Measurements from ENCODE around the gene ATP6V1F. TPM values are rescaled to one million over a fixed set of nuclear protein-coding genes. Genes with fewer than 3 reads are reported as not detected.

ATP6V1F gene
- total RNA-seq, 5 donors from 2014 or later (not counting 1 experiment from before 2014, with no cell fraction given): 62.6 to 78.1 (median 75.5) TPM

DNA sequence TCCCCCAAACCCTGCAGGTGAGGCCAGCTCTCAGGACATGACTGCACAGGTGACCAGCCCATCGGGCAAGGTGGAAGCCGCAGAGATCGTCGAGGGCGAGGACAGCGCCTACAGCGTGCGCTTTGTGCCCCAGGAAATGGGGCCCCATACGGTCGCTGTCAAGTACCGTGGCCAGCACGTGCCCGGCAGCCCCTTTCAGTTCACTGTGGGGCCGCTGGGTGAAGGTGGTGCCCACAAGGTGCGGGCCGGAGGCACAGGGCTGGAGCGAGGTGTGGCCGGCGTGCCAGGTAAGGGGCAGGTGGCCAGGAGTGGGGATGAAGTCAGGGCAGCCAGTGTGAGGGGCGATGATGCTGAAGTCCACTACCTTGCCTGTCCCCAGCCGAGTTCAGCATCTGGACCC, 8.3 kb upstream of the ATP6V1F start:
- WGBS (ENCODE audit: insufficient coverage): 87% methylated on average over 20 of the region's 21 CpGs
- H3K27ac Mint-ChIP-seq: no peak overlapping the region

DNA sequence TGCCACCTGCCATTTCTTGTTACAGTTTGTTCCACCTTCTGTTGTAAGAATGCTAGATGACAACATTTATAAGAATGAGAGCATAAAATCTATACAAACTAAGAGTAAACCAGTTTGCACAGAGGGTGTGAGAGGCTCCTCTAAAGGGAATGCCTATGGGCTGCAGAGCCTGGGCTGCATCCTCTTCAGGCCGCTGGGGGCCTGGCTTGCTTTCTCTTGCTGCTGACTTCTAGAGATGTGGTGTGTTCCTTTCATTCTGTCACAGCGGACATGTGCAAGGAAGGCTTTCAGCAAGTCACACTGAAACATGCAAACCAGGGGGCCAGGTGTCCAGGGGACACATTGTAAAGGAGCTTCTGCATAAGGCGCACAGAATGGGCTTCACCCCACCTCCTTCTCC, 7.1 kb upstream of the ATP6V1F start:
- no peaks in the 10 kb centered on the region for H3K27me3 Mint-ChIP-seq
- POLR2A ChIA-PET: no interaction called here
- no peaks in the 10 kb centered on the region for H3K9me3 Mint-ChIP-seq
- H3K4me1 Mint-ChIP-seq: no peaks in the 10 kb centered on the region
- peaks cover 0 to 21% of the 10 kb centered on the region in 2 experiments for H3K27me3 ChIP-seq (replicated peaks in 1 of 2; ENCODE audit: control insufficient read depth in 2 of 2, extremely low read depth in 1 of 2, insufficient read depth in 2 of 2, low read length in 1 of 2)
- CTCF ChIA-PET: no interaction called here
- 84% methylated on average over 3 of the region's 3 CpGs for WGBS (ENCODE audit: insufficient coverage)
- H3K36me3 ChIP-seq (ENCODE audit: control insufficient read depth in 2 of 2, extremely low read depth in 1 of 2, insufficient read depth in 1 of 2, low read length in 1 of 2): no peaks in the 10 kb centered on the region
- no peaks in the 10 kb centered on the region for H3K9me3 ChIP-seq
- no peak overlapping the region for H3K4me3 ChIP-seq (ENCODE audit: control insufficient read depth in 1 of 2, extremely low read depth in 1 of 2, low read length in 1 of 2)
- no peaks in the 10 kb centered on the region for H3K36me3 Mint-ChIP-seq
- H3K27ac Mint-ChIP-seq: no peak overlapping the region
- ATAC-seq (replicated peaks in 1 of 4) (no peak), DNase-seq (no peak)
- no peaks in the 10 kb centered on the region for H3K4me1 ChIP-seq (ENCODE audit: control insufficient read depth in 1 of 2, extremely low read depth in 1 of 2, insufficient read depth in 2 of 2, low read length in 2 of 2)
- no peak overlapping the region for H3K4me3 Mint-ChIP-seq
- H3K27ac ChIP-seq (ENCODE audit: low read length): no peak overlapping the region

More for the DNA sequence above, 8.3 kb upstream of the ATP6V1F start:
- peaks cover 0 to 26% of the 10 kb centered on the region in 2 experiments for H3K27me3 ChIP-seq (replicated peaks in 1 of 2; ENCODE audit: control insufficient read depth in 2 of 2, extremely low read depth in 1 of 2, insufficient read depth in 2 of 2, low read length in 1 of 2)
- no peaks in the 10 kb centered on the region for H3K4me1 Mint-ChIP-seq
- H3K9me3 Mint-ChIP-seq: no peaks in the 10 kb centered on the region
- H3K27ac ChIP-seq (ENCODE audit: low read length): no peak overlapping the region
- H3K4me3 ChIP-seq (ENCODE audit: control insufficient read depth in 1 of 2, extremely low read depth in 1 of 2, low read length in 1 of 2): no peak overlapping the region
- POLR2A ChIA-PET: no interaction called here
- H3K9me3 ChIP-seq: no peaks in the 10 kb centered on the region
- no peaks in the 10 kb centered on the region for H3K4me1 ChIP-seq (ENCODE audit: control insufficient read depth in 1 of 2, extremely low read depth in 1 of 2, insufficient read depth in 2 of 2, low read length in 2 of 2)
- H3K36me3 ChIP-seq (ENCODE audit: control insufficient read depth in 2 of 2, extremely low read depth in 1 of 2, insufficient read depth in 1 of 2, low read length in 1 of 2): no peaks in the 10 kb centered on the region
- CTCF ChIA-PET: no interaction called here
- ATAC-seq (replicated peaks in 1 of 4): no peak
- no peaks in the 10 kb centered on the region for H3K36me3 Mint-ChIP-seq
- no peak overlapping the region for H3K4me3 Mint-ChIP-seq
- no peak for DNase-seq
- no peaks in the 10 kb centered on the region for H3K27me3 Mint-ChIP-seq

DNA sequence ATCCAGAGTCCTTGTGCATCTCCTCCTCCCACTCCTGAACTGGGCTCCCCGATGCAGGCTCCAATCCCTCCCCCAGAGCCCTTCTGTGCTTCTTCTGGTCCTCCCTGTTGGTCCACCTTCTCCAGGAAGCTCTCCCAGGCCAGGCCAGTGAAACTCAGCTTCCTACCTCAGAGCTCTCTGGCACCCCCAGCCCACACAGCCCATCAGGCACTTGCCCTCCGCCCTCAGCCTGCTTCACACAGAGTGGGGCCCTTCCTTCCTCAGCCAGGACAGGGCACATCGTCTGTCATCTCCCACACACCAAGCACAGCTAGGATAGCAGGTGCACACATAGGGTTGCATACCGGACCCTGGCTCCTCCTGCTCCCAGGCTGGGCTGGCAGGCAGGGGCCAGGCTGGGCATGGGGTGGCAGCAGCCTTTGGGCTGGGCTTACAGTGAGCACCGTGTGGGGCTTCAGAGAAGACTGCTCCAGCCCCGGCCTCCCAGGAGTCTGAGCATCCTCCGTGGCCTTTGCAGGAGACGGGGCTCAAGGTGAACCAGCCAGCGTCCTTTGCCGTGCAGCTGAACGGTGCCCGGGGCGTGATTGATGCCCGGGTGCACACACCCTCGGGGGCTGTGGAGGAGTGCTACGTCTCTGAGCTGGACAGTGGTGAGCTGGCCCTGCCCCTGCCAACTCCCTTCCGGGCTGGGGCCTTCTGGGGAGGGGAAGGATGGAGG, 6.5 kb upstream of the ATP6V1F start:
- Mint-ChIP-seq H3K4me3 (no peak overlapping the region), H3K9me3 (no peaks in the 10 kb centered on the region), H3K27me3 (no peaks in the 10 kb centered on the region), H3K27ac (no peak overlapping the region), H3K4me1 (peaks cover 0 to 4% (median 0%) of the 10 kb centered on the region in 3 donors), H3K36me3 (no peaks in the 10 kb centered on the region)
- DNase-seq (no peak), ATAC-seq (replicated peaks in 1 of 4) (no peak)
- no peaks in the 10 kb centered on the region for H3K36me3 ChIP-seq (ENCODE audit: control insufficient read depth in 2 of 2, extremely low read depth in 1 of 2, insufficient read depth in 1 of 2, low read length in 1 of 2)
- H3K27me3 ChIP-seq (replicated peaks in 1 of 2; ENCODE audit: control insufficient read depth in 2 of 2, extremely low read depth in 1 of 2, insufficient read depth in 2 of 2, low read length in 1 of 2): peaks cover 0 to 20% of the 10 kb centered on the region in 2 experiments
- ChIA-PET POLR2A (no interaction called here), CTCF (no interaction called here)
- H3K4me3 ChIP-seq (ENCODE audit: control insufficient read depth in 1 of 2, extremely low read depth in 1 of 2, low read length in 1 of 2): no peak overlapping the region
- no peaks in the 10 kb centered on the region for H3K9me3 ChIP-seq
- no peaks in the 10 kb centered on the region for H3K4me1 ChIP-seq (ENCODE audit: control insufficient read depth in 1 of 2, extremely low read depth in 1 of 2, insufficient read depth in 2 of 2, low read length in 2 of 2)
- no peak overlapping the region for H3K27ac ChIP-seq (ENCODE audit: low read length)
- WGBS (ENCODE audit: insufficient coverage): 91% methylated on average over 13 of the region's 17 CpGs

DNA sequence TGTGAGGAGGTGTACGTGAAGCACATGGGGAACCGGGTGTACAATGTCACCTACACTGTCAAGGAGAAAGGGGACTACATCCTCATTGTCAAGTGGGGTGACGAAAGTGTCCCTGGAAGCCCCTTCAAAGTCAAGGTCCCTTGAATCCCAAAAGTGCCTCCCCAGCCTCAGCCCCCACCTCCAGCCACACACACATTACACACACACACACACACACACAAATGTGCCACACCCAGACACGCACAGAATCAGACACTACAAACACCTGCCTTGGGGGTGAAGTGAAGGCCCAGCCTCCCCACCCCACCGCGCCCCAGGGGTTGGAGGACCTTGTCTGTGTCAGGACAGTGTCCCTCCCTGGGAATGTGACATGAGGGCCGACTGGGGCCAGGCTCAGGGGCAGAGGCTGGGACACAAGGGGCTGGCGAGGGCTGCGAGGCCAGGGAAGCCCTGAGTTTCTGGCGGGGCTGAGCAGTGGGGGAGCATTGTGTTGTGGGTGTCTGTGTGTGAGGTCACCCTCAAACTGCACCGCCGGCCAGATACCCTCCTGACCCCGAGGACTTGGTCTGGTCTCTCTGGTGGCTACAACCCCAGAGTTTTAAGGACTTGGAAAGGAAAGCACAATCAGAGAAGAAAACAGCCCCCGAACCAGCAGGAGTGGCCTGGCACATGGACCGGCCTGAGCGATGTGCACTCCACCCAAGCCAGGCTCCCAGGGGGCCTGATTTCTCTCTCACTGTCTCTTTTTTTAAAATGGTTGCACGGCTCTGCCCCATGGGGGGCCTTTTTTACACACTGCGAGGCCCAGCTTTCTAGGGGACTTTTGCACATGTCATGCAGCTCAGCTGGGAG, 4.0 kb upstream of the ATP6V1F start:
- Histone ChIP-seq H3K4me1 (ENCODE audit: control insufficient read depth in 1 of 2, extremely low read depth in 1 of 2, insufficient read depth in 2 of 2, low read length in 2 of 2) (peaks cover 3 to 15% of the 10 kb centered on the region in 2 experiments), H3K4me3 (ENCODE audit: control insufficient read depth in 1 of 2, extremely low read depth in 1 of 2, low read length in 1 of 2) (no peak overlapping the region), H3K27ac (ENCODE audit: low read length) (no peak overlapping the region), H3K36me3 (ENCODE audit: control insufficient read depth in 2 of 2, extremely low read depth in 1 of 2, insufficient read depth in 1 of 2, low read length in 1 of 2) (no peaks in the 10 kb centered on the region), H3K27me3 (replicated peaks in 1 of 2; ENCODE audit: control insufficient read depth in 2 of 2, extremely low read depth in 1 of 2, insufficient read depth in 2 of 2, low read length in 1 of 2) (peaks cover 0 to 11% of the 10 kb centered on the region in 2 experiments), H3K9me3 (no peaks in the 10 kb centered on the region)
- no peaks in the 10 kb centered on the region for H3K36me3 Mint-ChIP-seq
- ChIA-PET CTCF (no interaction called here), POLR2A (no interaction called here)
- no peak for DNase-seq
- H3K27me3 Mint-ChIP-seq: no peaks in the 10 kb centered on the region
- H3K4me1 Mint-ChIP-seq: peaks cover 9 to 19% (median 13%) of the 10 kb centered on the region in 3 donors
- H3K4me3 Mint-ChIP-seq: no peak overlapping the region
- no peak overlapping the region for H3K27ac Mint-ChIP-seq
- ATAC-seq (replicated peaks in 1 of 4): no peak
- no peaks in the 10 kb centered on the region for H3K9me3 Mint-ChIP-seq
- WGBS (ENCODE audit: insufficient coverage): 89% methylated on average over 12 of the region's 18 CpGs

DNA sequence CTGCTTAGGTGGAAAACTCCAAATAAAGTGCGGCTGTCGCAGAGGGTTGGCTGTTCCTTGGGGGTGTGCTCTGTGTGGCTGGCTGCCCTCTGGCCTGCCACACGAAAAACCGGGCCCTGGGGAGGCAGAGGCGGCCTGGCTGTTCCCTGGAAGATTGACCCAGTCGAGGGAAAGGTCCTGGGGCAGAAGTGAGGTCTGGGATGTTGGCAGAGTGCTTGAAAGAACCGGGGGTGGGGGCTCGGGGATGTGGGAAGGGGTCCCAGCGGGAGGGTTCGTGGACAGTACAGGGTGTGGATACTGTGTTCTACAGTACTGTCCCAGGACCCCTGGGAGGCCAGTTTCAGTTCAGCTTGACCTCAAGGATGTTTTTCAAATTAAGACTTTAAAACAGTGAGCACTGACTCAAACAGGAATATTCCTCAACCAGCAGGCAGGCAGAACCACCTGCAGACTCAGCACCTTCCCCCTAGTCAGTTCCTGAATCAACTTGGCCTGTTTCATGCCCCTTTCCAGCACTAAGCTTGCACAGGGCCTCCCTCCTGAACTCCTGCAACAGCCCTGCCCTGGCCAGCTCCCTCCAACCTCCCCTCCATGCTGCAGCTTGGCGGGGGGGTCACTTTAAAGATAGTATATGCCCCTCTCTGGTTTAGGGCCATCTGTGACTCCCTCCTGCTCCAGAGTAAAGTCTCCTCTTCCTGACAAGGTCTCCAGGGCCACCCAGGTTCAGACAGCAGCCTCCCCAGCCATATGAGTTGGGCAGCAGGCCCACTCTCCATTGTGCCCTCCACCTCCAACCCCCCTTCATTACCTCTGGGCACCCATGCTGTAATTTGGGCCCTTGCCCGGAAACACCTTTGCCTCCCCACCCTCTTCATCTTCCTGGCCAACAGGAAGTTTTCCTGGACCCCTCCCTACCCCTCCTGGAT, 3.2 kb upstream of the ATP6V1F start:
- ChIA-PET CTCF (no interaction called here), POLR2A (no interaction called here)
- peaks cover 5 to 24% of the 10 kb centered on the region in 2 experiments for H3K4me1 ChIP-seq (ENCODE audit: control insufficient read depth in 1 of 2, extremely low read depth in 1 of 2, insufficient read depth in 2 of 2, low read length in 2 of 2)
- DNase-seq (no peak), ATAC-seq (replicated peaks in 1 of 4) (no peak)
- no peaks in the 10 kb centered on the region for H3K9me3 ChIP-seq
- peaks cover 0 to 7% of the 10 kb centered on the region in 2 experiments for H3K27me3 ChIP-seq (replicated peaks in 1 of 2; ENCODE audit: control insufficient read depth in 2 of 2, extremely low read depth in 1 of 2, insufficient read depth in 2 of 2, low read length in 1 of 2)
- H3K4me3 ChIP-seq (ENCODE audit: control insufficient read depth in 1 of 2, extremely low read depth in 1 of 2, low read length in 1 of 2): no peak overlapping the region
- H3K27ac ChIP-seq (ENCODE audit: low read length): no peak overlapping the region
- Mint-ChIP-seq H3K27ac (no peak overlapping the region), H3K27me3 (no peaks in the 10 kb centered on the region), H3K4me3 (no peak overlapping the region), H3K4me1 (peaks cover 13 to 24% (median 18%) of the 10 kb centered on the region in 3 donors), H3K9me3 (no peaks in the 10 kb centered on the region), H3K36me3 (no peaks in the 10 kb centered on the region)
- WGBS (ENCODE audit: insufficient coverage): 82% methylated on average over 10 of the region's 12 CpGs
- H3K36me3 ChIP-seq (ENCODE audit: control insufficient read depth in 2 of 2, extremely low read depth in 1 of 2, insufficient read depth in 1 of 2, low read length in 1 of 2): no peaks in the 10 kb centered on the region
